Neural progenitor cell (in vitro differentiated cells): ENCODE results near the gene MSRB1. TPM values are rescaled to one million over a fixed set of nuclear protein-coding genes. Genes with fewer than 3 reads are reported as not detected.

Experiments used
- DNase-seq: peaks from one replicate; pipeline ENCODE4 v3.0.0-alpha.2; 2016; ENCODE audit warnings: low spot score
- H2AFZ ChIP-seq: fragments of 200-600 bp; sonication (generic); replicated peaks from 2 replicates; pipeline ENCODE4 v1.6.1; 2016; ENCODE audit warnings: antibody characterized with exemption
- H3F3A ChIP-seq: fragments of 200-600 bp; sonication (generic); 2 replicates; pipeline ENCODE4 v1.6.1; 2016; ENCODE audit warnings: antibody characterized with exemption, low read depth
- H3K27ac ChIP-seq: fragments of 200-600 bp; sonication (generic); 2 replicates; pipeline ENCODE4 v1.5.1; 2016; ENCODE audit warnings: mild to moderate bottlenecking
- H3K27me3 ChIP-seq: fragments of 200-600 bp; sonication (generic); 2 replicates; pipeline ENCODE4 v1.6.1; 2016; ENCODE audit warnings: mild to moderate bottlenecking, moderate library complexity
- H3K36me3 ChIP-seq: fragments of 200-600 bp; sonication (generic); 2 replicates; pipeline ENCODE4 v1.5.1; 2016
- H3K4me1 ChIP-seq: fragments of 200-600 bp; sonication (generic); 2 replicates; pipeline ENCODE4 v1.6.1; 2016; ENCODE audit warnings: mixed run types
- H3K4me2 ChIP-seq: fragments of 200-600 bp; sonication (generic); 2 replicates; pipeline ENCODE4 v1.6.1; 2016
- H3K4me3 ChIP-seq: fragments of 200-600 bp; sonication (generic); 2 replicates; pipeline ENCODE4 v1.5.1; 2016
- H3K79me2 ChIP-seq: fragments of 200-600 bp; sonication (generic); 2 replicates; pipeline ENCODE4 v1.6.1; 2016; ENCODE audit warnings: low read depth
- H3K9ac ChIP-seq: fragments of 200-600 bp; sonication (generic); 2 replicates; pipeline ENCODE4 v1.6.1; 2016
- H3K9me3 ChIP-seq: fragments of 200-600 bp; sonication (generic); 2 replicates; pipeline ENCODE4 v1.5.1; 2016; ENCODE audit warnings: low read depth
- H4K20me1 ChIP-seq: fragments of 200-600 bp; sonication (generic); 2 replicates; pipeline ENCODE4 v1.6.1; 2016; ENCODE audit warnings: low read depth
- H3K27ac Mint-ChIP-seq: 3 replicates; pipeline ENCODE4 v1.8.0; 2021; ENCODE audit warnings: mixed read lengths
- H3K27me3 Mint-ChIP-seq: 2 replicates; pipeline ENCODE4 v1.8.0; 2022; ENCODE audit warnings: low read depth, mild to moderate bottlenecking, inconsistent platforms, moderate library complexity, mixed read lengths; ENCODE audit not compliant: insufficient read depth
- H3K36me3 Mint-ChIP-seq: 3 replicates; pipeline ENCODE4 v1.8.0; 2021; ENCODE audit warnings: mixed read lengths
- H3K4me1 Mint-ChIP-seq: 3 replicates; pipeline ENCODE4 v1.8.0; 2021; ENCODE audit warnings: mixed read lengths
- H3K4me3 Mint-ChIP-seq: 3 replicates; pipeline ENCODE4 v1.8.0; 2021; ENCODE audit warnings: mild to moderate bottlenecking, moderate library complexity, mixed read lengths
- H3K9me3 Mint-ChIP-seq: 3 replicates; pipeline ENCODE4 v1.8.0; 2020; ENCODE audit warnings: mixed read lengths
- CTCF ChIP-seq: fragments of 200-600 bp; sonication (generic); IDR thresholded peaks from 2 replicates; pipeline ENCODE4 v1.5.1; 2017; ENCODE audit warnings: antibody characterized with exemption, mild to moderate bottlenecking
- EZH2 ChIP-seq: fragments of 200-600 bp; sonication (generic); IDR thresholded peaks from 2 replicates; pipeline ENCODE4 v1.6.1; 2017; ENCODE audit warnings: antibody characterized with exemption, mild to moderate bottlenecking, moderate library complexity
- EZH2phosphoT487 ChIP-seq: fragments of 200-600 bp; sonication (generic); IDR thresholded peaks from 2 replicates; pipeline ENCODE4 v1.6.1; 2017; ENCODE audit warnings: antibody characterized with exemption
- total RNA-seq: library from RNA; depleted of rRNA; stranded (reverse); fragments of >200 nt; gene quantifications from 2 replicates; pipeline ENCODE4 v1.2.3, GENCODE V29; 2015; ENCODE audit warnings: low replicate concordance

The MSRB1 gene
- total RNA-seq, 1 donor from 2014 or later = 26.9 TPM

DNA sequence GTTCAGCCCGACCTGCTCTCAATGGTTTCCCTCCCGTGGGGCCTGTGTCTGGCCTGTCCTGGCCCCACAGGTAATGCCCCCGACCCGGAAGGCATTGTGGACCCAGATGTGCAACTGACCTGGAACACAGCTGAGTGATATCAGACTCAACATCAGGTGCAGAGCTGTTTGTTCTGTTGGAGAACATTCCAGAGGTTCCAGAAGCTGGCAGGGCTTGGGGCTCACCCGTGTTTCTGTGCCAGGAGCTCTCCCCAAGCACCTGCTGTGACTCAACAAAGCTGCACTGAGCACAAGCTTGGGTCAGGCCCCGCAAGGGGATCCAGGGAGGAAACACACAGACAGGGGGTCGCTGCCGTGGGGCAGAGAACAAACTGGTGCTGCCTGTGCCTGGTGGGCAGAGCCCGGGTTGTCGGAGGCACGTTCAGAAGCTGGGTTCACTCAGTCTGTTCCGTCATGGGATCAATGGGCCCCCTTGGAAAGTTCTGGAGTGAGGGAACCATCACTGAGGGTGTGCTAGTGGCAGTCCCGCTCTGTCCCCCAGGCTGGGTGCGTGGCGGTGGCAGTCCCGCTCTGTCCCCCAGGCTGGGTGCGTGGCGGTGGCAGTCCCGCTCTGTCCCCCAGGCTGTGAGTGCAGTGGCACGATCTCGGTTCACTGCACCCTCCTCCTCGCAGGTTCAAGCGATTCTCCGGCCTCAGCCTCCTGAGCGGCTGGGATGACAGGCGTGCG is 46.9 kb downstream of the MSRB1 start:
- Histone ChIP-seq H4K20me1 (no peaks in the 10 kb centered on the region), H3K79me2 (no peaks in the 10 kb centered on the region), H3K9me3 (no peaks in the 10 kb centered on the region), H2AFZ (no peak overlapping the region), H3F3A (no peaks in the 10 kb centered on the region), H3K36me3 (no peaks in the 10 kb centered on the region), H3K27ac (no peak overlapping the region), H3K4me3 (no peak overlapping the region), H3K27me3 (peaks cover 6% of the 10 kb centered on the region), H3K9ac (no peak overlapping the region), H3K4me1 (no peaks in the 10 kb centered on the region), H3K4me2 (no peak overlapping the region)
- H3K27ac Mint-ChIP-seq = no peak overlapping the region
- peaks cover 4% of the 10 kb centered on the region for H3K27me3 Mint-ChIP-seq
- DNase-seq = no peak
- H3K9me3 Mint-ChIP-seq = no peaks in the 10 kb centered on the region
- no peaks in the 10 kb centered on the region for H3K36me3 Mint-ChIP-seq
- peaks cover 4% of the 10 kb centered on the region for H3K4me1 Mint-ChIP-seq
- H3K4me3 Mint-ChIP-seq = no peak overlapping the region
- TF ChIP-seq CTCF (no peak), EZH2phosphoT487 (no peak), EZH2 (no peak)

- Mint-ChIP-seq H3K4me3 (no peak overlapping the region), H3K27me3 (peaks cover 7% of the 10 kb centered on the region), H3K4me1 (peaks cover 4% of the 10 kb centered on the region), H3K27ac (no peak overlapping the region), H3K36me3 (no peaks in the 10 kb centered on the region), H3K9me3 (no peaks in the 10 kb centered on the region)
- no peak for DNase-seq
- TF ChIP-seq EZH2 (no peak), CTCF (no peak), EZH2phosphoT487 (no peak)
- H3F3A ChIP-seq = no peaks in the 10 kb centered on the region
- no peaks in the 10 kb centered on the region for H3K36me3 ChIP-seq
- H2AFZ ChIP-seq = no peak overlapping the region
- H4K20me1 ChIP-seq = no peaks in the 10 kb centered on the region
- H3K4me2 ChIP-seq = no peak overlapping the region
- no peaks in the 10 kb centered on the region for H3K9me3 ChIP-seq
- H3K79me2 ChIP-seq = no peaks in the 10 kb centered on the region
- H3K4me3 ChIP-seq = no peak overlapping the region
- H3K27ac ChIP-seq = no peak overlapping the region
- peaks cover 3% of the 10 kb centered on the region for H3K4me1 ChIP-seq
- no peak overlapping the region for H3K9ac ChIP-seq
- H3K27me3 ChIP-seq = peaks cover 16% of the 10 kb centered on the region
Observed at GRCh38 chr16:1895068-1895467, 47.9 kb downstream of the MSRB1 start.

DNA sequence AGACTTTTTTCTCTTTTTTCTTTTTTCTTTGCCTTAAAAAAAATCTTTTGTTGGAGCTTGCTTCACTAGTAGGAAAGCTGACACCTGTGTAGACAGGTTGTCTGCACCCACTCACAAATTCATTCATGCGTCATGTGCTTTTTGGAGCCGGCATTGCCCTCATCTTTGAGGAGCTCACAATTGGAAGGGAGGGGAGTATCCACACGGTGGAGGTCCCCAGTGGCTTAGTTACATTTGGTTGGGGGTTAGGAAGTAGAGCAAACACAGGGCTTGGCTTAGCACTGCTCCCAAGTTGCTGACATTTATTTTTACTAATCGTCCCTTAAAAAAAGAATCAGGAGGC is 52.3 kb downstream of the MSRB1 start:
- TF ChIP-seq EZH2phosphoT487 (no peak), EZH2 (no peak), CTCF (no peak)
- Mint-ChIP-seq H3K27me3 (peaks cover 9% of the 10 kb centered on the region), H3K4me3 (no peak overlapping the region), H3K9me3 (no peaks in the 10 kb centered on the region), H3K27ac (no peak overlapping the region), H3K36me3 (no peaks in the 10 kb centered on the region), H3K4me1 (peaks cover 4% of the 10 kb centered on the region)
- H4K20me1 ChIP-seq = no peaks in the 10 kb centered on the region
- H2AFZ ChIP-seq = no peak overlapping the region
- no peak for DNase-seq
- H3K79me2 ChIP-seq = no peaks in the 10 kb centered on the region
- no peaks in the 10 kb centered on the region for H3F3A ChIP-seq
- H3K9ac ChIP-seq = no peak overlapping the region
- H3K9me3 ChIP-seq = no peaks in the 10 kb centered on the region
- H3K4me1 ChIP-seq = peaks cover 3% of the 10 kb centered on the region
- no peaks in the 10 kb centered on the region for H3K36me3 ChIP-seq
- H3K4me2 ChIP-seq = no peak overlapping the region
- no peak overlapping the region for H3K27ac ChIP-seq
- H3K27me3 ChIP-seq = peaks cover 21% of the 10 kb centered on the region
- no peak overlapping the region for H3K4me3 ChIP-seq
